SKM-1 (cell line): ENCODE measurements around the gene IFIT5.
A peak's percentile ranks its signal among the peaks of the same experiment; 100 is the strongest.
"Not testable (repeated sequence)": the region's sequence is repeated elsewhere in the genome, so short reads cannot be mapped to it uniquely, and the experiment has no call there.

Experiments
- DNase-seq: peaks from one replicate; lab custom pipeline; 2025; ENCODE audit not compliant: unreplicated experiment; lab: John Stamatoyannopoulos, UW

The IFIT5 gene, protein sequence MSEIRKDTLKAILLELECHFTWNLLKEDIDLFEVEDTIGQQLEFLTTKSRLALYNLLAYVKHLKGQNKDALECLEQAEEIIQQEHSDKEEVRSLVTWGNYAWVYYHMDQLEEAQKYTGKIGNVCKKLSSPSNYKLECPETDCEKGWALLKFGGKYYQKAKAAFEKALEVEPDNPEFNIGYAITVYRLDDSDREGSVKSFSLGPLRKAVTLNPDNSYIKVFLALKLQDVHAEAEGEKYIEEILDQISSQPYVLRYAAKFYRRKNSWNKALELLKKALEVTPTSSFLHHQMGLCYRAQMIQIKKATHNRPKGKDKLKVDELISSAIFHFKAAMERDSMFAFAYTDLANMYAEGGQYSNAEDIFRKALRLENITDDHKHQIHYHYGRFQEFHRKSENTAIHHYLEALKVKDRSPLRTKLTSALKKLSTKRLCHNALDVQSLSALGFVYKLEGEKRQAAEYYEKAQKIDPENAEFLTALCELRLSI

DNA sequence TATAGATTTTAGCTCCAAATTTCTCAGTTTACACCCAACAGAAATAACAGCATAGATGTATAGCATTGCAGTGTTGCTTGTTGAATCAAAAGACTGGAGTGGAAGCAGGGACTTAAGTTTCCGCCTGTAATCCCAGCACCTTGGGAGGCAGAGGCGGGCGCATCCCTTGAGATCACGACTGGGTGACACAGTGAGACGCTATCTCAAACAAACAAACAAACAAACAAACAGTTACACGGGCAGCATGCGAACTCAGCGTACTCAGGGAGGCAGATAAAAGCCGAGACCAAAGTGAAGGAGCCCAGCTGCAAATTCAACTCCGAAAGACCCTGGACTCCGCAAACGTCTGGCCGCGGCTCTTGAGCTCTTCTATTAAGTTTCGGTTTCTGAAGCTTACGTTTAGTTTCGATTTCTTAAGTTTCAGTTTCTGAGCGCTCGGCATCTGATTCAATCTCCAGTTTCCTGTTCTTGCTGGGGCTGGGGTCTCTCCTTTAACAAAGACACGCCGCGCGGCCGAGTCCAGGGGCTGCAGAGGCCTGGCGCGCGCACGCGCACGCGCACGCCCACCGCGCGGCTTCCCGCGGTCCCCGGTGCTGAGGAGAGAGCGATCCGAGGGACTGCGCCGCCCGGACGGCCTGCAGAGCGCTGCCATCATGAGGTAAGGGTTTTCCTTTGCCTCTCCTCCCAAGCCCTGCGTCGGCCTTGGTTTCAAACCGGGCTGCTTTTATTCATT is at the start of gene IFIT5:
Gene IFIT5 (plus strand): TSS at position 423 of the 733 bp plus-strand sequence. CDS start 231 bp downstream, at position 654.
- DNase-seq, result peak; percentile 42

DNA sequence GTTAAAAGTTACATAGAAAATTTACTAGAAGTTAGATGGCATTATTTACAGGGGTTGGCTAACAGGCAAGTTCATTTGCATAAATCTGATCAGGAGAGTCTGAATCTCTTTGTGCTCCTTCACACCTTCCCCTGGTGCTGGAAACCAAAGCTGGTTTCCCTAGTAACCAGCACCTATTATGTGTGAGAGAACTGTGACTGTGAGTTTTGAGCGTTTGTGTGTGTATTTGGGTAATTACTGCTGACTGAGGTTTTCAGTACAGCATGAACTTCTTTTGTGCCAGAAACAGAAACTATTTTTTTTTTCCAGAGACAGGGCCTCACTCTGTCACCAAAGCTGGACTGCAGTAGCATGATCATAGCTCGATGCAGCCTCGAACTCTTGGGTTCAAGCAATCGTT is 46.8 kb upstream of the IFIT5 start:
- DNase-seq, result no peak

GRCh38 chr10:89368129-89368528 is 46.2 kb upstream of the IFIT5 start:
- no peak for DNase-seq

- DNase-seq, result no peak
Observed at GRCh38 chr10:89369156-89370105, 44.9 kb upstream of the IFIT5 start.

- no peak for DNase-seq
Observed at GRCh38 chr10:89371079-89371478, 43.3 kb upstream of the IFIT5 start.

DNA sequence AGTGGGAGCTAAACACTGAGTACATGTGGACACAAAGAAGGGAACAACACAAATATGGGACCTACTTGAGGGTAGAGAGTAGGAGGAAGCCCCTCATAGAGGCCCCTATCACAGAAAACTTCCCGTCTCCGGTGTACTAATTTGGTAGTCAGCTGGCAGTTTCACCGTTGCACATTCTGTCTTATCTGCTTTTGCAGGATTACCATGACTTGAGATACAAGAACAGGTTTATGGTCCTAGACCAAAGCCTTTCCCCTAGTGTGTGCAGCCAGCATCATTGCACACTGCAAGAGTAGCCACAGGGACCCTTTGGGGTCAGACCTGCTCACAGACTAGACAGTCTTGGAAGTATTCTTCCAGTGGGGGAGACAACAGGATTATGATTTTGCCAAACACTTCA is 42.4 kb upstream of the IFIT5 start:
- no peak for DNase-seq

GRCh38 chr10:89373916-89374711 is 40.3 kb upstream of the IFIT5 start:
- DNase-seq, result no peak

GRCh38 chr10:89374713-89375141 is 39.6 kb upstream of the IFIT5 start:
- DNase-seq, result no peak

DNA sequence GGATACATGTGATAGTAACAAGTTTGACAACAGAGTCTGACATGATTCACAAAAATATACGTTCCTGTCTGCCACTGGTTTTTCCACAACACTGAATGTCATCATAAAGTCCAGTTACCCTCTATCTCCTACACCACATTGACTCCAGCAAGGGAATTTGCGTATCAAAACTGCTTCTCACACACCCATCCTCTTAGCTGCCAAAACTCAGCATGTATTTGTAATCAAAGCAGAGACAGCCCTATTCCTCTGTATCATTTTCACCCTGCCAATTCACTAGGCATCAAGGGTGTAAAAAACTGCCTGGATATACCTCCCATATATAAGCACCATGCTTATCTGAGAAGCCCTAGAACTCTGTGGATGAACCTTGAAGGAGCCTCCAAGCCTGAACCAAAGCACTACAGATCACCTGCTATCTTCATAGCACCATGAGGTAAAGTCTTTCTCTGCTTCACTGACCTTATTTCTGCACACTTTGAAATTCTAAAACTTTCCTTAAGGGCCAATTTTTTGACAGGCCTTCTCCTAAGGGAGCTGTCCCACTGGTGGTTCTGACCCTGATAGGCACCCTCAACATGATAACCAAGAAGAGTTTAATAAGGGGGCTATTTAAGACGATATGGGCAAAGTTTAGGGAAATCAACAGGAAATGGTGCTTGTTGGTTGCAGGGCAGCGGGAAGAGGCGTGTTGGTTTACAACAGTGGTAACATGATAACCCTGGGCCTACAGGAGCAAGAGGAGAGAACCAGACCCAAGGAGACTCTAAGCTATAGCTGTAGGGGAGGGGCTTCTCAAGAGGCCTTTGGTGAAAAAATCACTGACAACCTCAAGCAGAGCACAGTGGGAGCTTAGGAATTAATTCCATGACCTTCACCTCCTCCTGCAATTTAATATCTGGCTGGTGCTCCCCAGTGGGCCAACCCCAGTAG is 36.4 kb upstream of the IFIT5 start, which contains the start of gene IFIT1B:
Gene IFIT1B (plus strand): TSS at position 352 of the 933 bp plus-strand sequence. CDS start 80 bp downstream, at position 432.
- DNase-seq, result no peak

- DNase-seq, result no peak
Observed at GRCh38 chr10:89379103-89379502, 35.3 kb upstream of the IFIT5 start.

DNA sequence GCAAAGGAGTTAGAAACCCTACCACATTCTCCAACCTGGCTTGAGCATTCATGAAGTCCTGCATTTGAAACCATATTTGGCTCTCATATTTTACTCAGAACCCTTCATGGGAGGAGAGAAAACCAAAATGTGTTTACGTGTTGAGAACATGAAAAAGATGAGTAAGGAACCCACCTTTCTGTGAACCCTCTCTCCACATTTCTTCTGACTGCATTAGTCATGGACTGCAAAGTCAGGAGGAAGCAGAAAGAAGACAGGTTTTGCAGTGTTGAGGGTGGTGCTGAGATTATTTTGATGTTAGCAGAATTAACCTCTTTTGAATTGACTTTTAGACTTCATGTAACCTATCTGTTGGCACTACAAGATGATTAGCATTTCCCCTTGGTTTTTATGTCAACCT is 31.6 kb upstream of the IFIT5 start:
- no peak for DNase-seq

GRCh38 chr10:89384474-89385340 is 29.7 kb upstream of the IFIT5 start:
- DNase-seq, result peak; percentile 78

GRCh38 chr10:89388806-89389205 is 25.6 kb upstream of the IFIT5 start:
- no peak for DNase-seq

- DNase-seq, result no peak
Observed at GRCh38 chr10:89389254-89389653, 25.1 kb upstream of the IFIT5 start.

GRCh38 chr10:89390476-89391225 is 23.7 kb upstream of the IFIT5 start:
- no peak for DNase-seq

DNA sequence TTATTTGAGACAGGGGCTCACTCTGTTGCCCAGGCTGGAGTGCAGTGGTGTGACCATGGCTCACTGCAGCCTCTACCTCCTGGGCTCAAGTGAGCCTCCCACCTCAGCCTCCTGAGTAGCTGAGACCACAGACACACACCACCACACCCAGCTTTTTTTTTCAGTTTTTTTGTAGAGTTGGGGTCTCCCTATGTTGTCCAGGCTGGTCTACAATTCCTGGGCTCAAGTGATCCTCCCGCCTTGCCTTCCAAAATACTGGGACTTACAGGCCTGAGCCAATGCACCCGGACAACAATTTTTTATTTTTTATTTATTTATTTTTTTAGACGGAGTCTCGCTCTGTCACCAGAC is 23.2 kb upstream of the IFIT5 start:
- not testable (repeated sequence) for DNase-seq
